Fibroblast of skin of right quadriceps (primary cell): ENCODE measurements around the gene ADPRS.

Experiments
- DNase-seq: peaks from one replicate; pipeline ENCODE4 v3.0.0-alpha.2; 2013

Gene ADPRS

DNA sequence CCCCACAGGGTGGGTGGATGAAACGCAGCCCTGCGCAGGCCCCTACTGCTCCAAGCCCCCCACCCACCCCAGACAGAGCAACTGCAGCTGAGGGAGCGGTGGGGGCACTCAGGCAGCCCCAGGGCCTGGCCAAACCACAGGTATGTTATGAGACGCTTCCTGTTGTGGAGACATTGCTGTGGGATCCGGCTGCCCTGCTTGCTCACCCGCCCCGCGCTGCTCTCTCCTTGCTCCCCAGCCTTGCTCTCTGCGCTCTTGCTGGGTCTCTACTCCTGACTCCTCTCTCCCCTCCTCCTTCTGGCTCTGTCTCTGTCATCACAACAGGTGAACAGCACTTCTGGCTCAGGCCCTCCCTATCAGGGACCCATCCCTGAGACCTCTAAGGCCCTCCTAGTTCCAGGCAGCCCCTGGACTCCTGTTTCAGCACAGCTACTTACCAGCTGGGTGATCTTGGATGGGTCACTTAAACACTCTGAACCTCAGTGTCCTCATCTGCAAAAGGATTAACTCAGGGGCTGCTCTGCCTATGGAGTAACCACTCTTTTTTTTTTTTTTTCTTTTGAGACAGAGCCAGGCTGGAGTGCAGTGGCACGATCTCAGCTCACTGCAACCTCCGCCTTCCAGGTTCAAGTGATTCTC, 20.5 kb downstream of the ADPRS start:
- DNase-seq, result peak; percentile 81

DNA sequence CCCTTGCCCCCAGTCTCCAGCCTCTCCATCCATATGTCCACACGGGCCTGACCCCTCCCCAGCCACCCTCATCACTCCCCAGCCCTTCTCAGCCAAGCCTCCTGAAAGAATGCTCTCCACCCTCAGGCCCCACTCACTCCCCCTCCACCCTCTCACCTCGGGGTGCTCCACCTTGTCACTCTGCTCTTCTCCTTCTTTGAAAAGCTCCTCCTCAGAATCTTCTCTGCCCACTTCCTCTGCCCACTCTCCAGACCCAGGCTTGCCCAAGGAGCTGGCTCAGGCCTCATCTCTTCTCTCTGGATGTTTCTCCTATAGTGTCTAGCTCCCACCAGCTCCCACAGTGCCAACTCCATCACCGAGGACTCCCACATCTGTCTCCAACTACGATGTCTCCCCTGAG, 22.5 kb downstream of the ADPRS start:
- no peak for DNase-seq

DNA sequence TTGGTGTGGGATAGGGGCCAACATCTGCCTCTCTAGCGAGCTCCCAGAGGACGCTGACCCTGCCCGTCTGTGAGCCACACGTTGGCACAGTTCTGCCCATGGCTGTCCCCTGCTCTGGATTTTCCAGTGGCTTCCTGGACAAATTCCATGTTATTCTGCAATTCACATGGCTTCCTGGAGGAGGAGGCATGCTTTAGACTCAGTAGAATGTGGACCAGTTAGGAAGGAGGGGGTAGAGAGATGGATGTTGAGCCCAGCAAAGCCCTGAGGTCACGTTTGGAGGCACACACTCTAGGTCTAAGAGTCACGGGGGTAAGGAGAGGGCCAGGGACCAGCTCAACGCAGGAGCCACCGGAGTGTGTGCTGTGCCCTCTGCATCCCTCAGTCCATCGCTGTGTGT, 24.1 kb downstream of the ADPRS start:
- no peak for DNase-seq

DNA sequence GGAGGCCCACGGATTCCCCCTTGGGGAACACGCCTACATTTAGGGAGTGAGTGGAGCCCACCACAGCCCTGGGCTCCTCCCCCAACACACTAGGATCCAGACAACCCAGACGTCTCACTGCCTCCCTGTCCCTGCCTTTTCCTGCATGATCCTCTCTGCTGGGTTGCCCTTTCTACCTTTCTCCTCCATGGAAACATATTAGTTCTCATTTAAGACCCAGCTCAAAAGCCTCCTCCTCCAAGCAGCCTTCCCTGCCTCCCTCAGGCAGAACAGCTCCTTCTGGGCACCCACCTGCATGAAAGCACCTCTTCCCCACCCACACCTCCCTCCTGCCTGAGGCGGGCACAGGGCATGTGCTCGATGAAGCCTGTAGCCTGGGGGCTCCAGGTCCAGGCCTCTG, 25.7 kb downstream of the ADPRS start:
- no peak for DNase-seq

DNA sequence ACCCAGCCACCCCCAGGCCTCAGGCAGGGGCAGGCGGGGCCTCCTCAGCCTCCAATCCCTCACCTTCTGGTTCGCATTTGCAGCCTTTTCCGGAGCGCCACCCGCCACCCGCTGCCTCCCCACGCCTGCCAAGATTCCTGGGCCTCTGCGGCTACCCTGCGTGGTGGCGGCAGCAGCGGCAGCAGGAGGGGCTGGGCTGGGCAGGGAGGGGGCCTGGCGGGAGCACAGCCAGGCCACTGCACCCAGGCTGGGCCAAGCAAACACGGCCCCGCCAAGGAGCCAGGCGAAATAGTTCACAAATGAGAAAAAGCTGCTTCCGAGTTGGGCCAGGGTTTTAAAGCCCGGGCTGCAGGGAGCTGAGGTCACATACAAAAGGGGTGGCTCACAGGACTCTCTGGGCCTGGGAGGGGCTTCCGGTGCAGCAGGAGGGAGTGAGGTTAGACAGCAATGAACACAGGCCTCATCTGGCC, 26.5 kb downstream of the ADPRS start:
- peak; percentile 81 for DNase-seq

DNA sequence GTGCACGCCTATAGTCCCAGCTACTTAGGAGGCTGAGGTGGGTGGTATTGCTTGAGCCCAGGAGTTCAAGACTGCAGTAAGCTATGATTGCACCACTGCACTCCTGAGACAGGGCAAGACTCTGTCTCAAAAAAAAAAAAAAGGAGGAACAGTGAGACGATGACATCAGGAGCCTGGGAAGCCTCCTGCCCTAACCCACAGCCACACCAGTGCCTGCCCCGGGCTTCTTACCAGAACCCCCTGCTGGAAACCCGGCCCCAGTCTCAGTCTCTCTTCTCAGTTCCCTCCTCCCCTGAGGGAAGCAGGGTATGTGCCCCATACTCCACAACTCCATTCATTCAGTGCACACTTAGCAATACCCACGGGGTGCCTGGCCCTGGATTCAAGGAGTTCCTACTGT, 27.2 kb downstream of the ADPRS start:
- DNase-seq, result peak; percentile 48

DNA sequence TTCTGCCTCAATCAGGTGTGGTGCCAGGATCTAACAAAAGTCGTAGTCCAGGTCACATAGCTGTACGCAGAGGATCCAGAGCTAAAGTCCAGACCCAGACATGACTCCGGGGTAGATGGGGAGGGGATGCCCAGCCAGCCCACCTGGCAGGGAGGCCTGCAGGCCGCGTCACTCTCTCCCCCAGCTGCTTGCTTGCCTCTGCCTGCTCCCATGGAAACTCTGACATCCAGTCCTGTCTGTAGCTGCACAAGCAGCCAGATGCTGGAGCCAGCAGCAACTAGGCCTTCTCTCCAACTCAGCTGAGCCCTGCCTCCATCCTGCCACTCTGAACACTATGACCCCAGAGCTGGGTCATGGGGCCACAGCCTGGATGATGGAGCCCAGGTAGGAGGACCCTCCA, 28.2 kb downstream of the ADPRS start:
- DNase-seq, result no peak

DNA sequence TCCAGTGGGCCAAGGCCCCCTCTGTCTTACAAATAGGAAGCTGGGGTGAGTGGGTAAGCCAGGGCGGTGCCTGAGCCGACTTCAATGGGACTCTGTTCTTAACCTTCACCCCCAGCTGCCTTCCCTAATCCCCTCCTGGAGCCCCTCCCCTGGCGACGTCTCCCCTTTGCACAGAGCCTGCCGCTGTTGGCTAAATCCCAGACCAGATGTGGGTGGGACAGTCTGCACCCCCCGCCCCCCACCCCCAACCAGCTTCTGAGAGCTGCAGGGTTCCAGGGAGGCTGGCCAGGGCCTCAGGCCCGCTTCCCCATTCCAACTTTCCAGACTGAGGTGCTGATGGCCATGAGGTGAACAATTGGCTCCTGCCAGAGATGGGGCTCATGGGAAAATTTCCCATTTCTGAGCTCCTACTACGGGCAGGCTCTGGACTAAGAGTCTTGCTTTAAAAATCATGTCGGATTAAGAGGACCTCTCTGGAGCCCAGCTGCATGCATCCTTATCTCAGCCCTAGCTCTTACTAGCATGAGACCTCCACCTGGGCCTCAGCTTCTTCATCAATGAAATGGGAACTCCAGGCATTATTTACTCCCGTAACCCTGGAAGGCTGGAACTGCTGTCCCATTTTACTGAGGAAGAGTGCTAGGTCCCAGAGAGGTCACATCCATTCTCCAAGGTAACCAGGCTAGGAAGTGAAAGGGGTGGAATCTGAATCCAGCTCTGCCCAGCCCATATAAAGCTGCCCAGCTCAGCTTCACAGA, 29.9 kb downstream of the ADPRS start:
- DNase-seq, result no peak

DNA sequence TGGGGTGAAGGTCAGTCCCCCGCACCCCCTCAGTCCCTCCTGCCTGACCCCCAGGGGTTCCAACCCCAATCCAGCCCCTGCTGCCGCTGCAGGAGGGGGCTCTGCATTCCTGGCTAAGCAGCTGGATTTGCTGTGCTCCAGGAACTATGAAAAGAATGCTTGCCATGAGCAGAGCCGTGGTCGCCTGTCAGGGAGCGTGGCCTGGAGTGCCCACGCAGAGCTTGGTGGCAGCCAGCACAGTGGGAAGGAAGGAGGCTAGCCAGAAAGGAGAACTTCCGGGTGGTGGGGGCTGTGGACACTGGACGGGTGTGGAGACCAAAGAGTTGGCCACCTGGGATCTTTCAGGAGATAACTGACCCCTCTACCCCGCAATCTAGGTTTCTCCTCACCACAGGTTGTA, 30.8 kb downstream of the ADPRS start:
- no peak for DNase-seq

DNA sequence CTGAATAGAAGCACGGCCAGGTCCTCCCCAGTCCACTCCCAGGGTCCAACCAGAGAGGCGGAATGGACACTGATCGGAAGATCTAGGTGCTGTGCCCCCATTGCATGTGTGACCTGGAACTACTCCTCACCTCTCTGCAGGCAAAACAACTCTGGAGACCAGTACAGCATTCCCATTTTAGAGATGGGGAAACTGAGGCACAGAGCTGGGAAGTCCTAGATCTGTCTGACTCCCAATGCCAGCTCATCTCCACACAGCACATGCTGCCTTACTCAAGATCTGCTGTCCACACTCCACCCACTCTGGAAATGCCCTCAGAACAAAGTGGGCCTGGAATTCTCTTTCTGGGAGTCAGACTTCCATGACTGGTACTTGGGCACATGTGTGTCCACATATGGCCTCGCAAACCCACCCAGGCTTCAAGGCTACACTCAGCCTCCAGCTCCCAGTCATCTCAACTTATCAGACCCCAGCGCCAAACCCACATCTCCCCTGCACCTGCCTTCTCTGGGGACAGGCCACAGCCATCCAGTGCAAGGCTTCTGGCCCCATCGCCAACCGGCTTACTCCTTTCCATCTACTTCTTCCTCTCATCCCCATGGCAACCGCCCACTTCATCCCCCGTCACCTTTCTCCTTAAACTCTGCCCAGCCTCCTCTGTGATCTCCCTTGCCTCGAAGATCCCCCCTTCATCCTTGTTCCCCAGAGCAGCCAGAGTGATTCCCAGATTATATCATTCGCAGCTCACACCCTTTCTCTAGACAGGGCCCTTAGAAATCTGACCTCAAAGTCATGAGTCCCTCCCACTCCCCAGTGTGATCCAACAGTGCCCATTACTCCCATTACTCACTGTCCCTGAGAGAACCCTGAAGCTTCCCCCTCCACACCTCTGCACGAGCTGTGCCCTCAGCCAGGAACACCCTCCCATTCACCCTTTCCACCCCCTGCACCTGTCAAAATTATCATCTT, 33.7 kb downstream of the ADPRS start:
- DNase-seq, result no peak

DNA sequence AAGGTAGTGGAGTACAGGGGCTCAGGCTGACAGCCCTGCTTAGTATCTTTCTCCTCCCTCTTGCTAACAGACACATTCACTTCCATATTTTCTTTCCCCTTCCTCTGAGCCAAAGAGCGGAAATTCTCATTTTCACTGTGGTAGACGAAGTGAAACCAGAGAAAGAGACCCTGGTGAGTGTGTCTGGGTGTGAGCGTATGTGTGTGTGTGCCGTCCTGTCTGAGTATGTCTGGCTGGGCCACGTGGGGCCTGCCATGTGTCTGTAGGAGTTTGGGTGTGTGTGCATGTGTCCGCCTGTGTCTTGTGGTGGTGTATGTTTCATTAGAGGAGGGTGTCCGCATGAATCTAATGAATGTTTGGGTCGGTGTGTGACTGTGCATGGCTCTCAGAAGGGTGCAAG, 34.7 kb downstream of the ADPRS start:
- DNase-seq, result no peak

DNA sequence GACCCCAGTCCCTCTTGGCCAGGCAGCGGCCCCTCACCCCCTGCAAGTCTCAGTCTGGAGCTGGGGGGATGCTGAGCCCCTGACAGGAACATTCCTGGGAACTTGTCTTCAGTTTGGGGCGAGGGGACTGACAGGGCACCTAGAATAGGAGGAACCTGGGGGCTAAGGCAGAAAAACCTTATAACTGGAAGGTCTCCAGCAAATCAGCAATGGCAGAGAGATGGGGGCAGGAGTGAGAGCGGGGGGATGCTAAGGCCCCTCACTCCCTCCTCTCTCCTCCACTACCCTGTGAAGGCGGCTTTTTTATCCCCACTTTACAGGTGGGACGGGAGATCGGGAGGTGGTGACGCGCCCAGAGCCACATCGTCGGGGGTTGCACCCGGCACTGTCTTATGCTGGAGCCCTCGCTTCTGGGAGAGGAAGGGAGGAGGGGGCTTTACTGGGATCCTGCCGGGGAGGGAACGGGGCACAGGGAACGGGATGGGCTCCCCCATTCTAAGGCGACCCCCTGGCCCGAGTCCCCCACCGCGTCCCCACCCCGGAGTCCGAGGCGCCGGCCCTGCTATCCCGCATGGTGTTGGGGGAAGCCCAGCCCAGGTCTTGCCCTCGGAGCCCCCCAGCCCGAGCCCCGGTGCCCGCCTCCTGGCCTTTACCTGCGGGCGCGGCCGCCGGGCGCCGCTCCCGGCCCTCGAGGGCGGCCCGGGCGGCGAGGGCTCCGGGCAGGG, 35.9 kb downstream of the ADPRS start:
- DNase-seq, result no peak

DNA sequence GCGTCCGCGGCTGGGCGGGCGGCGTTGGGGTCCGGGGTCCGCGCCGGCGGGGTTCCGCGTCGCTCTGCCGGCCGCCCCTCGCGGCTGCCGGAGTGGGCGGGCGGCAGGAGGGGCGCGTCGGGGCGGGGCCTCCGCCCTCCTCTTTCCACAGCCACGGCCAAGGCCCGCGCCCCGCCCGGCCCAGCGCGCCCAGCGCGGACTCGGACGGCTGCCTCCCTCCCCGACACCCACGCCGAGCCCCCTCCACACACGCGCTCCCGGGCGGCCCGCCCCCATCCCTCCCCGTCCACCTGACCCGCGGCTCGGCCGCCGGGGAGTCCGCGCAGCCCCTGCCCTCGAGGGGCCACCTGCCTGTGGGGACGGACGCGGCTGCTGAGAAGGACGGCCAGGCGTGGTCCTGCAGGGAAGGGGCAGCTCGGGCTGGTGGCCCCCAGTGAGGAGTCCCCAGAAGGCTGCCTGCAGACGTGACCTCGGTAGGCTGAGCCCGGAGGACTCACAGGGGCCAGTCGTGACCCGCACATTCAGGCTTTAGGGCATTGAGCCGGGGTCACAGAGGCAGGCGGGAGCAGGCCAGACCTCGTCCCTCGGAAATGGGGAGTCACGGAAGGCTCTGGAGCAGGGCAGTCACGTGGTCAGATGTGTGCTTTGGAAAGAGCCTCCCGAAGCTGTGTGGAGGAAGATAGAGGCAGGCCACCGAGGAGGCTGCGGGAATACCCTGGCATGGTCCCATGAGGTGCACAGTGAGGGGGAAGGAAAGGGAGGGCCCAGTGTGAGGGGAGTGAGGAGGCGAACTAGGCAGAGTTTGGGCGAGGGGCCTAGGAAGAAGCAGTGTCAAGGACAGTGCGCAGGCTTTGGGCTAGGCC, 36.7 kb downstream of the ADPRS start, which contains the start of gene COL8A2:
TSS of gene COL8A2 (minus strand) at position 94 of the 863 bp plus-strand sequence. CDS start 24,980 bp downstream, outside the sequence.
- no peak for DNase-seq

DNA sequence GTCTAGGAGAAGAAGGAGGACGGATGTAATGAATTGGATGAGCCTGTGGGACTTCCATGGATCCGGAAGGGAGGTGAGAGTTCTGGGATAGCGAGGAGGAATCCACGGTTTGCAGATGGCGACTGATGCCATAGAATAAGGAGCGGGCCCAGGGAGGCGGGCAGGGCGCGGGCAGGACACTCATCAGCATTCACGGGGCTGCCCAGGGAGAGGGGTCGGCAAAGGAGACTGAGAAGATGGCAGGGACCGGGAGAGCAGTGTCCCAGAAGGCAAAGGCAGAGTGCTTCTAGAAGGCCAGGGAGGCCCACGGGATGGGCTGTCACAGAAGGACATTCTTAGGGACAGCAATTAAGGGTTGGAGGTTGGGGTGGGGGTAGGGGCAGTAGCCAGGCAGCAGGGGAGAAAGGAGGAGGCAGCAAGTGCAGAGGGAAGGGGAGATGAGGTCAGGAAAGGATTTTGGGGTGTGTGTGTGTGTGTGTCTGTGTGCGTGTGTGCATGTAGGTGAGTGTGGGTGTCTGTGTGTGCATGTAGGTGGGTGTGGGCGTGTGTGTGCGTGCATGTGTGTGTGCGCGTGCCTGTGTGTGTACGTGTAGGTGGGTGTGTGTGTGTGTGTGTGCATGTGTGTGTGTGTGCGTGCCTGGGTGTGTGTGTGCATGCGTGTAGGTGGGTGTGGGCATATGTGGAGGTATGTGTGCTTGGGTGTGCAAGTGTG, 37.5 kb downstream of the ADPRS start:
- no peak for DNase-seq

DNA sequence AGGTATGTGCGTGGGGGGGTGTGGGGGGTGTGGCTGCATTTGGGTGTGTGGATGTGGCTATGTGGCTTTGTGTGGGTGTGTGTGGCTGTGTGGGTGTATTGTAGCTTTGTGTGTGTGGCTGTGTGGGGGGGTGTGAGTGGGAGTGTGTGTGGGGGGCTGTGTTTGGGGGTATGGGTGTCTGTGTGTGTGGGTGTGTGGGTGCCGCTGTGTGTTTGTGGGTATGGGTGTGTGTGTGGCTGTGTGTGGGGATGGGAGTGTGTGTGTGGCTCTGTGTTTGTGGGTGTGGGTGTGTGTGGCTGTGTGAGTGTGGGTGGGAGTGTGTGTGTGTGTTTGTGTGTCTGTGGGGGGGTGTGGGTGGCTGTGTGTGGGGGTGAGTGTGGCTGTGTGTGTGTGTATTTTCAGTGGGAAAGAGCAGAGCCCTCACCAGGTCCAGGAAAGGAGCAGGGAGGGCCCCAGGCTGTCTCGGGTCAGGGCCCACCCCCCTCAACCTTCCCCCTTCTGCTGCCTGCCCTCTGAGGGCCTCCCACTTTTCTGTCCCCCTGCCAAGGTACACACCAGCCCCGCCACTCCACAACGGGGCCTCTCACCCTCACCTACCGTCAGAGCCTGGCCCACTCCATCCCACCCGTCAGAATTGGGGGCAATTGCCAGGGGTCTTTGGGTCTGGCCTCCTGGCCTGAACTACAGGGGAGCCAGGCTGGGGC, 38.3 kb downstream of the ADPRS start:
- no peak for DNase-seq

DNA sequence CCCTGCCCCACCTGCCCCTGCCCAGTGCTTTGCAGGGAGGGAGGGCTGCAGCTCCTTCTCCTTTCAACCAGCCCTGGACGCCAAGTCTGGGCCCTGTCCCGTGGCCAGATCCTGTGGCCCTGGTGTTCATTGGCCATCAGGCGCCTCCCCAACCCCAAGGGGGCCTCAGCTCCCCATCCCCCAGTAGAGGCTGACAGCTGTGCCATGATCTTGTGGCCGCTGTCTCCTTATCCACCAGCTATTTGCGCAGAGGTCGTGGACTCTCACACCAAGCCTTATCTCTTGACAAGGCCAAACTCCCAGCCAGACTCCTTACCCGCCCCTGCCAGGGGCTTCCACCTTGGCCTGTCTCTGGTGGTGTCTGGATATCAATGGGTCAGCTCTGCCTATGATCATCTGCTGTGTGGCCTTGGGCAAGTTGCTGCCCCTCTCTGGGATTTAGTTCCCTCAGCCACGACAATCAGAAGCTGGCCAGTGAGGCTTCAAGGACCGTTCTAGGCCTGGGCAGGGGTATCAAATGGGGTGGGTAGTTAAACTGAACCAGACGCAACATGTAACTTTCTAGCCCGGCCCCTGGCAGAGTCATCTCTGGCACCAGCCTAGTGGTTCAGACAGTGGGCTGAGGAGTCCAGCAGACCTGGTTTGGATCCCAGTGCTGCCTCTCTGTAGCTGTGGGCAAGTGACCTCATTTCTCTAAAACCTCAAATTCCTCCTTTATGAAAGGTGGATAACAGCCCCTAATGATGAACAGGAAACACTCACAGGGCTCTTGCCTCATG, 39.6 kb downstream of the ADPRS start:
- peak; percentile 52 for DNase-seq

DNA sequence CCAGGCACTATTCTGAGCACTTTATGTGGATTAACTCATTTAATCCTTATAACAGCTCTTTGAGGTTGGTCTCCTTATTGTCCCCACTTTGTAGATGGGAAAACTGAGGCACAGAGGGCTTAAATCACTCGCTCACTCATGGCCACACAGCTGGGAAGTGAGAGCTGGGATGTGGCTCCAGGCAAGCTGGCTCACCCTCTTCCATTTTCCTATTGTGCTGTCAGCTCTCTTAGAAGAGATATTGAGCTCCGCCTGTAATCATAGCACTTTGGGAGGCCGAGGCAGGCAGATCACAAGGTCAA, 40.2 kb downstream of the ADPRS start:
- DNase-seq, result no peak

DNA sequence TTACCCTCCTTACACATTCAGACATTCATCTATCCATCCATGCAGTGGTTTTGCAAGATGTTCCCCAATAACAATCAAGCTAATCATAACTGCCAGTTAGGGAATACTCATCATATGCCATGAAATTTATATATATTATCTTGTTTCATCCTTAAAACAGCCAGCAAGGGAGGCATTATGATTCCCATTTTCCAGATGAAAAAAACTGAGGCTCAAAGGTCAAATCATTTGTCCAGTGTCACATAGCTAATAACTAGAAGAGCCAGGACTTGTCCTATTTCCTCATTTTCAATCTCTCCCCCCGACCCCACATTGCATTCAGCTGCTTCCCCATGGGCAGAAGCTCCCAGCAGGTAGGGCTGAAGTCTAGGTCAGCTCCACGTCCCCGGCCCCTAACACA, 43.3 kb downstream of the ADPRS start:
- no peak for DNase-seq

DNA sequence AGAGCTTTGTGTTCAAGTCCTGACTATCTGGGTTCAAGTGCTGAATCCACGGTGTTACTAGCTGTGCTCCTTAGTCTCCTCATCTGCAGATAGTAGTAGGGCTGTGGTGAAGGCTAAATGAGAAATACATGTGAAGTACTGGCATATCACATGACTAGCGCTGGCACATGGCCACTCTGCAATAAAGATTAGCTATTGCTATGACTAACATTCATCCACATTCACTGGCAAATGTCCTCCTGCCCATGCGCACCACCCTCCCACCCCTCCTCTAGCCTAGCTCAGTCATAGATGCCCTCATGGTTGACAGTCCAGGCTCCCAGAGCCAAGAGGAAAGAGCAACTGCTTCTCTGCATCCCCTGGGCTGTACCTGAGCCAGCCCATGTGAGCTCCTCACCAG, 44.8 kb downstream of the ADPRS start:
- DNase-seq, result peak; percentile 96

DNA sequence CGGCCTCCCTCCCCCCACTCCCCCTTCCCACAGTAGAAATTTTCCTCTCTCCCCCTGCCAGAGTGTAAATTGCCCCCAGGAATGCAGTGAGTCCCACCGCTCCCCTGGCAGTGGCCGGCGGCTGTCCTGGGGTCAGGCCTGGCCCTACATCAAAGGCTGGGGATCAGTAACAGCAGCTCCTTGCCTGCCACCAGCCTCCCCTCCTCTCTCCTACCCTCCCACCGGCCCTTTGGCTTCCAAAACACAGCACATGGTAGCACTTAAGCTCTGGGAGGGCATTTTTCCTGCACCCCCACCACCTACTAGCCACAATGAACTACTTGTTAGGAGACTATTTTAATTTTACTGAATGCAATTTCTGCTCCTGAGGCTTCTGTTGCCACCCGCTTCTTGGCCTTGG, 45.3 kb downstream of the ADPRS start:
- no peak for DNase-seq
